GM19372 (cell line): Measurements from ENCODE around the gene NOXA1.
"Not testable (repeated sequence)": the region's sequence is repeated elsewhere in the genome, so short reads cannot be mapped to it uniquely, and the experiment has no call there.

Experiments used
- ATAC-seq: cut with Tn5 transposase; IDR thresholded peaks from one replicate; pipeline ENCODE4 v1.9.1; 2021; ENCODE audit warnings: mild to moderate bottlenecking, low read depth, moderate library complexity; ENCODE audit not compliant: unreplicated experiment

NOXA1 gene

DNA sequence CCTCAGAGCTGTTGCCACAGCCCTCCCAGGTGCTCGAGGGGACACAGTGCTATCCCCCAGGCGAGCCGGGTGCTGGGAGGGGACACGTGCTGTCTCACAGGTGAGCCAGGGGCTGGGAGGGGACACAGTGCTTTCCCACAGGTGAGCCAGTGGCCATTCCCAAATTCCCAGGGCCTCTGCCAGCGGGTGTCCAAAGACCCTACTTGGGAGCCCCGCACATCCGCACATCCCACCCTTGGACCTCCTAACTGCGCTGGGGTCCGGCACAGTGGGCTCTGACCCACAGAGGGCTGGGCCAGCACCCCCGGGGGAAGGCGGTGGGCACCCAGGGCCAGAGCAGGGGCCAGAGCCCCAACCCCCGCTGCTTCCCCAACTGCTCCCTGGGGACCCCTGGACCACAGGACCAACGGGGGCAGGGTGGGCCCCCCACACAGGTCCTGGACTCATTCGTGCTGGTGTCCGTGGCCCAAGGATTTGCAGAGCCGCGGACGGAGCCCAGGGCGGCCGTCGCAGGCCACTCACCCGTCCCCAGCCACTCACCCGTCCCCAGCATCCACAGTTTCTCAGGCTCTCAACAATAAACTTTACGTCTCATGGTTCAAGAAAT, 18.1 kb upstream of the NOXA1 start:
- ATAC-seq = no peak

DNA sequence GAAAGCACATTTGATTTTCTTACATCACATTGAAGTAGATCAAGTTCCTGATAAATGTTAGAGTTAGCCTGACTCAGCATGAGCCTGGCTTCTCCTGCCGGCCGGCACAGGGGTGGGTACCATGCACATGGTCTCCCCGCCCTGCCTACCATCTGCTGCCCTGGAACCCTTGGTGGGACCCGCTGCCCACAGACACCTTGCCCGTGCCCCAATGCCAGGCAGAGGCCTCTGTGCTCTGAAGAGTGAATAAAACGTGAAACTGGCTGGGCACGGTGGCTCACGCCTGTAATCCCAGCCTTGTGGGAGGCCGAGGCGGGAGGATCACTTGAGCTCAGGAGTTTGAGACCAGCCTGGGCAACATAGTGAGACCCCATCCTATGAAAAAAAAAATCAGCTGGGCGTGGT, 17.5 kb upstream of the NOXA1 start:
- ATAC-seq = no peak

DNA sequence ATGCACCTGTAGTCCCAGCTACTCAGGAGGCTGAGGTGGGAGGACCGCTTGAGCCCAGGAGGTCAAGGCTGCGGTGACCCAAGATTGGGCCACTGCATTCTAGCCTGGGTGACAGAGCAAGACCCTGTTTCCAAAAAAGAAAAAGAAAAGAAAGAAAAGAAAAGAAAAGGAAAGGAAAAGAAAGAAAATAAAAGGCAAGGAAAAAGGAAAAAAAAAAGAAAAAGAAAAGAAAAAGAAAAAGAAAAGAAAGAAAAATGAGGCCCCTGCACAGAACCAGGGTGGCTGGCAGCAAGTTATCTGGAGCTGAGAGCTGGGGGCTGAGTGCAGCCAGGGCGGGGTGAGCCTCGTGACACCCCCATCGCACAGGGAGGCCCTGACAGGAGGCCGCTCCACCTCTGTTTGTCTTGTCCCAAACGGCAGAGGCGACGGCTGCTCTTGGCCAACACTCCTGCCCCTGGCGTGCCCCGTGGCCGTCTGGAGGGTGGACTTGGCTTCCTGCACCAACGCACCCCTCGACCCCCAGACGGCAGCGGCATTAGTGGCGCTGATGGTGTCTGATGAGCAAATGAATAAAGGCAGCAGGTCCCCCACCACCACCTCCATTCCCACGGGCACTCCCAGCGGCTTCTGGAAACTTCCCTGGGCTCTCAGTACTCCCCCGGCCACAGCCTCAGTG, 17.0 kb upstream of the NOXA1 start:
- ATAC-seq = no peak

DNA sequence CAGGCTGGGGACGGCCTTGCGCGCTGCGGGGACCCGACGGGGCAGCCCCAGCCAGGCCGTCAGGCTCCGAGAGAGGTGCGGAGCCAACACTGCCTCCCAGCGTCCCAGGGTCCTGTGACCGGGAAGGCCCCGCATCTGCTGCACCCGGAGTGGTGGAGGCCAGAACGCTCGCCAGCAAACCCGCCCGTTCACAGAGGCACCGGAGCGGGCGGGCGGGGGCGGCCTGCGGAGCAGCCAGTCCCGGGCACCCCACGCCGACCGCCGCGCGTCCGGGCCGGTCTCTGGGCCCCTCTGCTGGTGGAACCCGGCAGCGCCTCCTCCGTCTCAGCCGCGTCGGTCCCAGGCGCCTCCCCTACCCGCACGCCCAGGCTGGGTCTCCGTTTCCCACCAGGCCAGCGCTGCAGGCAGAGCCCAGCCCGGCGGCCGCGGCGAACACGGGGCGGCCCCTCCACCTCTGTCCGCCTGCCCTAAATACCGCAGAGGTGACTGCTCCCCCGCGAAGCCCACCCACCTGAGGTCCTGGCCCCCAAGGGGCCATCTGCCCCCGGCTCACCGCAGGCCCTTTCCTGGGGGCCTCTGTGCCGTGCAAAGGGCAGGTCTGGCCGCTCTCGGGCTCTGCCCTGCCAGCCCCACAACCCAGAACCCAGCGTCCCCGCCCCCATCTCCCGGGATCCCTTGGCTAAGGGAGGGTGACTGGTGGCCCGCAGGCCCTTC, 16.2 kb upstream of the NOXA1 start:
- ATAC-seq = no peak

DNA sequence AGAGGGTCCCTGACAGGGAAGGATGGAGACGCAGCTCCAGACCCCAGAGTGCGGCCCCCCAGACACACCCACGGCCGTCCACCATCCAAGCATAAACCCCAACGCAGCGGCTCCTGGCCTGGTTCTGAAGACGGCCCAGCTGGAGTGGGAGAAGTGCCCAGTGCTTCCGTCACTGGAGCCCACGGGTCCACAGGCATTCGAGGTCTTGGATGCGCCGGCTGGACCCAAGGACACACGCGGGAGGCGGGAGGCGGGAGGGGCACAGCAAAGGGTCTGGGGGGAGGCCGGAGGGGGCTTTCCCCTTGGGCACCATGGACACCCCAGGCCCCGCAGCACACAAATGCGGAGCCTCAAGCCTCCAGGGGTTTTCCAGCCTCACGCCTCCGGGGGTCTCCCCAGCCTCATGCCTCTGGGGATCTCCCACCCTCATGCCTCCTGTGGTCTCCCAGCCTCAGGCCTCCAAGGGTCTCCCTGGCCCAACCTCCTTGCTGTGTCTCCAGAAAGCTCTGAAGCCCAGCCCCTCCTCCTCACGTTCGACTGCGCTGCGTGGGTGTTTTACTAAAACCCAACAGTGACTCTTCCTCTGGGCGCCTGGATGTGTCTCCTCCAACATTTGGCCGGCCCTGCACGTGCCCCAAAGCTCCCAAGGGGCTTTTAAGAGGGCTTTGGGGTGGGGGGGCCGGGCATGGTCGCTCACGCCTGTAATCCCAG, 15.4 kb upstream of the NOXA1 start:
- no peak for ATAC-seq

DNA sequence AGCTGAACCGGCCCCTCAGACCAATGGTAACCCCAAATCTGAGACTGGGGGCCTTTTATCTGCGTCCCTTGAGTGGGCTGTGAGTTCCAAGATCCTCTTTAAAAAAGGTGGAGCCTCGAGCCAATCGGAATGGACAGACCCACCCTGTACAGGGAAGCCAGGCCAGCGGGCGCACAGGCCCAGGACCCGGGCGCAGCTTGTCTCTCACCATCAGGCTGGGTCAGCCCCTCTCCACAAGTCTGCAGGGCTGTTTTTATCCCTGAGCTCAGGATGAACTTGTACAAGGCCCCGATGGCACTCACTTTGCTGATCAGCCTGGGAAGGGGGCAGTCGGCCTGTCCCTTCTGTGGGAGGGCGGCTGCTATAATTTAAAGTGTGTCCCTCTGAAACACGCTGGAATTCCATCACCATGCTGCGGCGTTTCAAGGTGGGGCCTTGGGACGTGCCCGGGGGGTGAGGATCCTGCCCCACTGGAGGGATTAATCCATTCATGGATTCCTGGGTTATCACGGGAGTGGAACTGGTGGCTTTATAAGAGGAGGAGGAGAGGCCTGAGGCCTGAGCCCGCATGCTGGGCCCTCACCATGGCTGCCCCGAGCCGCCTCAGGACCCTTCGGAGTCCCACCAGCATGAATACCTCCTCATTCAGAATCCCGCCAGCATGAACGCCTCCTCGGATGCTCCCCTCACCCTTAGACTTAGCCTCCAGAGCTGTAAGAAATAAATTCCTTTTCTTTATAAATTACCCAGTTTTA, 14.4 kb upstream of the NOXA1 start:
- no peak for ATAC-seq

DNA sequence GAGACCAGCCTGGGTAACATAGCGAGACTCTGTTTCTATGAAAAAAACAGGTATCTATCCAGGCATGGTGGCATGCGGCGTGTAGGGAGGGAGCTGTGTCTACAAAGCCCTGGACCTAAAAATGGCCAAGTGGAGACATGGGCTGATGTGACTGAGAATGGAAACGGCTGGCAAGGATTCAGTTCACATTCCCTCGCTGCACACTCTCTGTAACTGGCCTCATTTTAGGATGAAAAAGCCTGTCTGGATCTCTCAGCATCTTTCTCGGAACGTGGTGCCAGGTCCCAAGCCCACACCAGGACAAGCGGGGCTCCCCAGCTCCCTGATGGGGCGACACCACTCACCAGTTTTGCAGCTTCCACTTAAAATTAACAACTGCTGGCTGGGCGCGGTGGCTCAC, 13.7 kb upstream of the NOXA1 start:
- ATAC-seq = no peak

DNA sequence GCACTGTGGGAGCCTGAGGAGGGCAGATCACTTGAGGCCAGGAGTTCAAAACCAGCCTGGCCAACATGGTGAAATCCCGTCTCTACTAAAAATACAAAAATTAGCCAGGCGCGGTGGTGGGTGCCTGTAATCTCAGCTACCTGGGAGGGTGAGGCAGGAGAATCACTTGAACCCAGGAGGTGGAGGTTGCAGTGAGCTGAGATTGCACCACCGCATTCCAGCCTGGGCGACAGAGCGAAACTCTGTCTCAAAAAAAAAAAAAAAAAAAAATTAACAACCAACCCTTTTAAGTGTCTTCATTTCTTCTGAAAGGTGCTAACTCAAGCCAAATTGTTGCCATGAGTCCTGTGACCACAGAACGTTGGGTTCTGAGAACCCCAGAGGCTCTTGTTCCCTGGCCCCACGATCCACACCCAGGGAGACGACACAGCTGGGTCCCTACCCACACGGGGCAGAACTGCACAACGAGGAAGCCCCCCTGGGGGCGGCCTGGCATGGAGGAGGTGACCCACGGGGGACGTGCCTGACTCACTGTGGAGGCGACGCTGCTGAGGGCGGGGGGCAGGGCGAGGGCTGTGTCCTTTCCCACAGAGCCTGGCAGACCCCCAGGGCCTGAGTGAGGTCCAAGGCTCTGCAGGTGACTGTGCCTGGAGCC, 12.8 kb upstream of the NOXA1 start:
- not testable (repeated sequence) for ATAC-seq

DNA sequence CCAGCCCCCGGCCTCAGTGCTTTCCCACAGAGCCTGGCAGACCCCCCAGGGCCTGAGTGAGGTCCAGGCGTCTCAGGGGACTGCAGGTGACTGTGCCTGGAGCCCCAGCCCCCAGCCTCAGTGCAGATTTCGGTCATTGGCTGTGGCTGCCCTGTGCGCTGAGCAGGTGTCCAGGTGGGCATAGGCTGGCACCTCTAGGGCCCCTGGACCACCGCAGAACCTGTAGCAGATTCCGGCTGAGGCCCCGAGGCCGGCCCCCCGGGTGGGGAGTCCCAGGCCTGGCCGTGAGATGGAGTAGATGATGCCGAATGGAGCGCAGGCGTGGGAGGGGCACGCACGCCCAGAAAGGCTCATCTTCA, 12.3 kb upstream of the NOXA1 start:
- no peak for ATAC-seq

DNA sequence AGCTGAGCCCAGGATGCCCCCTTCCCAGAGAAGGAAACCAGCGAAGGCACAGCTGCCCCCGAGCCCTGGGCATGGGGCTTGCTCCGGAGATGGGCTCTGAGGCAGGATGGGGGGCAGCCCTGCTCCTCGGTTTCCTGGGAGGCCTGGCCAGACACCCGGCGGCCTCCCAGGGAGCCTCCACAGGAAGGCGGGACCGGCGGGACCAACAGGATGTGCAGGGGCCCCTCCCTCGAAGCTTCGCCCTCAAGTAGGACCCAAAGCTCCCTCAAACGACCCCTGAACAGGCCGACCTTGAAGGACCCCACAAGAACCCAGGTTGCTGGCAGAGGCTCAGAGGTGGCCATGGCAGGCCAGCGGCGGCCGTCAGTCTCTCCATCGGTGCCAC, 11.9 kb upstream of the NOXA1 start:
- ATAC-seq = no peak

DNA sequence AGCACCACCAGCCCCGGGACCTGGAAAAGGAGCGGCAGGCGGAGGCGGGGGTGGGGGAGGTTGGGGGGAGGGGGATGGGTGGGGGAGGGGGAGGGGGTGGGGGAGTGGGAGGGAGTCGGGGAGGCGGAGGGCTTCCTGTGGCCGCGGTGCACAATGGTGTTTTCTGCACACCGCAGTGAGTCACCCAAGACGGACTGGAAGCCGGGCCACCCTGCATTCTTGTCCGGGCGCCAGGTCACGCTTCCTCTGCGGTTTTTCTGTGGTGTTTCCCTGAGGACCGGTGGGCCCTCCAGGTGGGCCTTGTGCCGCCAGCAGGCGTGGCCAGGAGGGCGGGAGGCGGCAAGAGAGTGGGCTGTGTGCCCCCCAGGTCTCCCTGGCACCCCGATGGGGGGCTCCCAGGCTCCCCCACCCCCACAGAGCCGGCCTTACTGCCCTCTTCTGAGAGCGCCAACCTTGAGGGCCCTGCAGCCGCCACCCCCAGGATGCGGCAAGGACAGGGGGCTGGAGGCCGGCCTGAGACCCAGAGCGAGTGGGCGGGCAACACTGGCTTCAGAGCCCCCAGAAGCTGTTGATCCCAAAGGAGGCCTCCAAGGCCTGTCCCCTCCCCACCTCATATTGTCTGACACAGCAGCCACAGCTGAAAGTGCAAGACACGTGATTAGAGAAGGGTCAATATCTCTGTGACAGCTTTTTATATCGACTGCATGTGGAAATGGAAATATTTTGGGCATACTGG, 11.4 kb upstream of the NOXA1 start:
- no peak for ATAC-seq

DNA sequence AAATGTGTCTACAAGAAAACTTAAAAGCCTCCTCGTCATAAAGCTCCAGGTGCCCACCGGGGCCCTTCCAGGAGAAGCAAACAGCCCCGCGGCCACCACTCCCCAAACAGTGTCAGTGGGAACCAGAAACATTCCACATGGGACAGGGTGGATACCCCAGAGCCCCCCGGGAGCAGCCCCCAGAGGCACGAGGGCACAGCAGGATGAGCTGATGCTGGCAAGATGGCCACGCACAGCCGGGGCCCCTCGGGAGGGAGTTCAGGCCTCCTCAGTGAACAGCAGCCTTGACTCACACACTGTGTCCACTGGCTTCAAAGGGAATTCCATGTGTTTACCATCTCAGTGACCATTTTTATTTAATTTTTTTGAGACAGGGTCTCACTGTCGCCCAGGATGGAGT, 10.8 kb upstream of the NOXA1 start:
- no peak for ATAC-seq

DNA sequence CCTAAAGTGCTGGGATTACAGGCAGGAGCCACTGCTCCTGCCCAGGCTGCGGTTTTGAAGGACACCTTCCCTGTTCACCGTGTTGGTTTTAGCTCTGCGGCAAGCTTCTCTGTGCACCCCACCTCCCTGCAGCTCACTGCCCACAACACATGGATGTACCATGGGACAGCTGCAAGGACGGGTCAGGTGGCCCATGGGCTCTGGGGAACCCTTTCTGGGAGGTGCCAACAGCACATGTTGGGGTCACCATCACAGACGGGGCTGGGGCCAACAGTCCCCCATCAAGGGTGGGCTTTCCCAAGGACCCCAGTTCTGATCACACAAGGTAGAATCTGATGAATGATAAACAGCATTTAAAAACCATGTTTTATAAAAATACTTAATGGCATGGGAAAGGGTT, 7.7 kb upstream of the NOXA1 start:
- no peak for ATAC-seq

DNA sequence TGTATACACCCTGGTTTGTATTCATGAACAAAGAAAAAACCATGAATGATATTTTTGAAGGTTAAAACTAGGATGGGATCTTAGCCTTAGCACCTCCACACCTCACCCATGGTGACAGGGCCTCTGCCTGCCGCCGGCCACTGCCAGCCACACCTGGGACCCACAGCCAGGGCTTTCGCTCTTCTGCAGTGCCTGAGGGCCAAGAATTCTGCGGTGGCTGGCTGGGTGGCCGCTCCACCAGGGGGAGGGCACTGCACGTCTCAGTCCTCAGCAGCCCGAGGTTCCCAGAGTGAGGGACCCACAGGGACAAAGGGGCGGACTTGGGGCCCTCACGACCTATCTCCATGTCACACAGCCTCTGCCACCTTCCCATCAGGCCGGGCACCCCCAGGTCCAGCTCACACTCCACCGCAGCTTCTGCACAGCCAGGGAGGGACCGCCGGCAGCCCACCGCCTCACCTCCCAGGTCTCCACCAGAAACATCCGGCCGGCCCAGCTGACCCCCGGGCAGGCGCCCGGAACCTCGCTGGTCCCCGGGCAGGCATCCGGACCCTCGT, 7.1 kb upstream of the NOXA1 start:
- ATAC-seq = no peak

DNA sequence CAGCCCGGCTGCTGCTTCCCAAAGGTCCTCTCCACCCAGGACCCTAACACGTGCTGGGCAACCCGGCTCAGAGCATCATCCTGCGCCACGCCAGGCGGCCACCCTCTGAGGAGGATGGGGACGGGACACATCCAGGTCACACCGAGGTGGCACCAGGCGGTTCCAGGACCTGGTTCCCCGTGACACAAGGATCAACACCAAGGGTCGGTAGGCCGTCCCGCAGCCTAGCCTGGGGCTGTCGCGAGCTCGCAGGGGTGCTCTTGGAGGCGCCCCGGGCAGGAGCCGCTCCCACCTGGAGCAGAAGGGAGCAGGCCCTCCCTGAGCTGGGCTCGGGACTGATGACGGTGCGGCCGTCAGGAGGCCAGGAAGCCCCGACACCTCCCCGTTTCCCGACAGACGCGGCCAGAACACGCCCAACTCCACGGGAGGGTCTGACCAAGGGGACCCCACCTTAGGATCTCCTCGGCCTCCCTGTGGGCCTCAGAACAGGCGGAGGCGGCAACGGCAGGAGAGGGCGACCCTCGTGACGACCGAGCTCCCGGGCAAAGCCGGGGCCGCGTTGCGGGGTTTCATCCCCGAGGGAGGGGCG, 6.5 kb upstream of the NOXA1 start:
- ATAC-seq = no peak

DNA sequence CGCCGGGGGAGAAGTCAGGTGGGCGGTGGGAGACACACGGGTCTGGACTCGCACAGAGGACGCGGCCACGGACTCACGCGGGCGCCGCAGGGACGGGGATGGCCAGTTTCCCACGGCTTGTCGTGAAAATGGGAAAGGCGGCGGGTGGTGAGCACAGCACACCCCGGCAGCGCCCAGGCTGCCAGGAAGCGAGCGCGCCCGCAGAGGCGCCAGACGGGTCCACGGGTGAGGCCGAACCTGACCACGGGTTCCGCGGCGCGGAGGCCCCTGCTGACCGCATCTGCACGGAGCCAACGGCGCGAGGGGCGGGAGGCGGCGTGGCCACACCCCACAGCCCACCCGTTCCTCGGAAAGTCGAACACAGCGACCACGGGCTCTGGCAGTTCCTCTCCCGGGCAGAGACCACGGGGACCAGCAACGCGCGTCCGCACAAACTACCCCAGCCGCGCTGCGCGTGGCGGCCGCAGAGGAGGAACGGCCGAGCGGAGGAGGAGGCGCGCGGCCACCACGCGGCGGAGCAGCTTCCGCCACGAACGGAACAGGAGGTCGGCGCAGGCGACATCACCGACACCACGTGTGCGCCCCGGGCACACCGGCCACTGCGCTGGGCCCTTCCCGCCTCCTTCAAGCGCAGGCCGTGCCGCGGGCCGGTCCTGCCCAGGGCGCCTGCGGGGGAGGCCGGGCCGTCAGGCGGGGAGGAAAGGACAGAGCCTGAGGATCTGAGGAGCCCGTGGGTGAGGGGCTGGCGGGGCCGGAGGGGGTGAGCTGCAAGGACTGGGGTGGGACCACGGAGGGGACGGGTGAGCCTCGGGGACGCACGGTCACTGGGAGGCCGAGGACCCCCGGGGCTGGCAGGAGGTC, 5.8 kb upstream of the NOXA1 start:
- no peak for ATAC-seq

DNA sequence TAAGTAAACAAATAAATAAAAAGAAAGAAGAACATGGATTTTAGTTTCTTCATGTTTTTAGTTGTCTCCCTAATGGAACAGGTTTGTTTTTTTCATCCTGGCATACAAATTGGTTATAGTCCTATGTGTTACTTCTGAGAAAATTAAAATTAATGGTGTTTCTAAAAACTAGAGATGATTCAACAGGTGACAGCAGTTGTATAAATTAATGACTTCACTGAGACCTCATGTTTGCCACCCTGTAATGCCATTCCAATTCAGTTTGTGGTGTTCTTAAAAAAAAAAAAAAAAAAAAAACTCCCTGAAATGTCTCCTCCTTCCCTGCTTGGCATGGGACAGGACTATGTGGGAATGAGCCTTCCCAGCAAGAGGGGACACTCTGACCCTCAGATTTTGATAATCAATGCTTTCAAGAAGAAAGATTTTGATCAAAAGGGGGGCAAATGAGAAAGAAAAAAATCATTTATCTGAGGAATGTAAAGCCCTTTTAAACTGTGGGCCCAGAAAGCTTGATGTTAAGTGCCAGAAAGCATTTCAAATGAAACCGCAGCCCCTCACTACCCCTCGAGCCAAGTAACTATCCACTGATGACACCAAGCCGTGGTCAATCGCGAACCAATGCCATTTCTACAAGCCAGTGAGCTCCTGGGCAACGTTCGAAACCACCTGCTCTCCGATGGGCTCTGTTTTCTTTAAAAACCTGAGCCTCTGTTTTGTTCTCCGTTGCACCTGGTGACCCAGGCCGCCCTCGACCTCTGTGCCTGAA, 1.2 kb upstream of the NOXA1 start:
- ATAC-seq = no peak
